Endodermal cell (in vitro differentiated cells): Measurements from ENCODE around the gene CSF2. TPM values are rescaled to one million over a fixed set of nuclear protein-coding genes. Genes with fewer than 3 reads are reported as not detected.
A peak's percentile ranks its signal among the peaks of the same experiment; 100 is the strongest.

Experiments
- DNase-seq: peaks from one replicate; pipeline ENCODE4 v3.0.0-alpha.2; 2017
- H3K27ac ChIP-seq: 2 replicates; pipeline ENCODE4 v1.5.1; 2013; ENCODE audit warnings: mild to moderate bottlenecking, low read depth, low read length, moderate library complexity
- H3K27me3 ChIP-seq: 2 replicates; pipeline ENCODE4 v1.6.1; 2013; ENCODE audit warnings: mild to moderate bottlenecking, low read length, moderate library complexity; ENCODE audit not compliant: insufficient read depth, control insufficient read depth, poor library complexity, severe bottlenecking
- H3K36me3 ChIP-seq: 2 replicates; pipeline ENCODE4 v1.7.0; 2013; ENCODE audit warnings: mild to moderate bottlenecking, low read length, moderate library complexity; ENCODE audit not compliant: control insufficient read depth, insufficient read depth
- H3K4me1 ChIP-seq: one replicate; pipeline ENCODE4 v1.7.0; 2013; ENCODE audit warnings: low read length; ENCODE audit not compliant: control insufficient read depth, insufficient read depth
- H3K4me3 ChIP-seq: 2 replicates; pipeline ENCODE4 v1.5.1; 2013; ENCODE audit warnings: mild to moderate bottlenecking, low read length, moderate library complexity
- H3K9ac ChIP-seq: 2 replicates; pipeline ENCODE4 v1.6.1; 2013; ENCODE audit warnings: mild to moderate bottlenecking, low read length, moderate library complexity; ENCODE audit not compliant: poor library complexity, severe bottlenecking; ENCODE audit errors: extremely low read depth
- H3K9me3 ChIP-seq: 2 replicates; pipeline ENCODE4 v1.6.1; 2013; ENCODE audit warnings: mild to moderate bottlenecking, low read length, moderate library complexity; ENCODE audit not compliant: control insufficient read depth
- H3K27ac Mint-ChIP-seq: 2 replicates; pipeline ENCODE4 v1.8.0; 2020; ENCODE audit warnings: mixed read lengths
- H3K27me3 Mint-ChIP-seq: 2 replicates; pipeline ENCODE4 v1.8.0; 2021; ENCODE audit warnings: mild to moderate bottlenecking, mixed read lengths; ENCODE audit not compliant: insufficient read depth
- H3K36me3 Mint-ChIP-seq: 2 replicates; pipeline ENCODE4 v1.8.0; 2020; ENCODE audit warnings: low read depth, mixed read lengths
- H3K4me1 Mint-ChIP-seq: 2 replicates; pipeline ENCODE4 v1.8.0; 2020; ENCODE audit warnings: mixed read lengths
- H3K4me3 Mint-ChIP-seq: 2 replicates; pipeline ENCODE4 v1.8.0; 2020; ENCODE audit warnings: mild to moderate bottlenecking, moderate library complexity, mixed read lengths
- H3K9me3 Mint-ChIP-seq: 2 replicates; pipeline ENCODE4 v1.8.0; 2020; ENCODE audit warnings: mild to moderate bottlenecking, mixed read lengths
- CTCF ChIP-seq: fragments of 200-600 bp; sonication (generic); conservative IDR thresholded peaks from 2 replicates; pipeline ENCODE4 v1.5.0; 2021; ENCODE audit warnings: antibody characterized with exemption, mild to moderate bottlenecking
- WGBS, 2 experiments: methylation state at CpG; one replicate each; pipeline versions ENCODE4 v1.1.5 to v1.1.7; 2013; ENCODE audit warnings: missing lambda C conversion rate in 2 of 2, mixed read lengths in 1 of 2; ENCODE audit not compliant: insufficient coverage in 1 of 2, insufficient read length in 1 of 2; 5-methylcytosine and 5-hydroxymethylcytosine counted together
- total RNA-seq, 2 donors: library from RNA; stranded (reverse); fragmentation: NEBNext Ultra II Directional in 1 of 2; extraction: Animal tissue kit (Norgen Biotek cat#: 25700) in 1 of 2; gene quantifications; 2 replicates in 1 of 2; 3 replicates in 1 of 2; pipeline ENCODE4 v1.2.1, GENCODE V29; 2021

CSF2 gene
- total RNA-seq, 2 donors from 2014 or later, result not detected

DNA sequence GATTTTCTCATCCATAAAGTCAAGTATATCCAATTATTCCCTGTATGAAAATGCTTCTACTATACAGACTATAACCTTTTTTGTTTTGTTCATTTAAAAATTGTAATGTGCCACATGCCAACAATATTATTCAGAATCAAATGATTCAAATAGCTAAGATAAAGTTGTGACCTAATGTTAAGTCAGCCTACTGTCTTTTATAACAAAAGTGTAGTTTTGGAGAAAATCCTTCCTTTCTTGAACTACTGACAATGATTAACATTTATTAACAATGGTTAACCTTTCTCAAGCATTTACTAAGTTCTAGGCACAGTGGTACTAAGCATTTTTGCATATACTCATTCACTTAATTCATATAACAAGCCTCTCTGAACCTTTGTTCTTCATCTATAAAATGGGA is 25.0 kb downstream of the CSF2 start:
- no peak overlapping the region for H3K4me3 Mint-ChIP-seq
- no peak overlapping the region for H3K27ac ChIP-seq

DNA sequence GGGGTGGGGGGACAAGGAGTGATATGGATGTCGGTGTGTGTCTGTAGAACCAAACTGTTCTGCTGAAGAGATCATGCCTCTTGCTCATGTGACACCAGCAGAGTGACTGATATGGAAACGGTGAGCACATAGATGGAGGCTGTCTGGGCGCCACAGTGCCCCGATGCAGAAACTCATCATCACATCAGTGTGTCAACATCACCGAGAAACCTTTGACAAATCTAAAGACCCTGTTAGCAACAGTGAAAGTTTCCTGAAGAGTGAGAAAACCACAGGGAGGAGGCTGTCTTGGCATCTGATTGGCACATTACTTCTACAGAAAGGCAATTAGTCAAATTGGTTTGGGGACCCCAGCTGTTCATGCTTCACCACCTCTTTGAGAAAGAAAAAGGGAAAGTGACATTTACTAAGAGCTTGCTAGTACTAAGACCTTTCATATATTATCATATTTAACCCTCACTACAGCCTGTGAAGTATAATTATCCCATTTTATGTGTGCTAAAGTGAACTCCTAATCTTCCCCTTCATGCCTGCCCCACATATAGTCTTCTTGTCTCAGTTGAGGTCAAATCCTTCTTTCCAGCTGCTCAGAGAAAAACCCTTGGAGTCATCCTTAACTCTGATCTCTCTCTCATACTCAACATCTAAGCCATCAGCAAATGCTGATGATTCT is 25.6 kb downstream of the CSF2 start:
- H3K27me3 ChIP-seq, result peaks cover 13% of the 10 kb centered on the region
- no peaks in the 10 kb centered on the region for H3K9me3 ChIP-seq
- H3K4me3 ChIP-seq, result no peak overlapping the region
- Mint-ChIP-seq H3K27me3 (peaks cover 5% of the 10 kb centered on the region), H3K4me3 (no peak overlapping the region), H3K4me1 (no peaks in the 10 kb centered on the region), H3K9me3 (no peaks in the 10 kb centered on the region), H3K36me3 (no peaks in the 10 kb centered on the region), H3K27ac (no peak overlapping the region)
- DNase-seq, result peak; percentile 29
- 80 to 86% methylated on average over 3 to 5 of the region's 5 CpGs for WGBS, 2 experiments
- no peak for TF ChIP-seq CTCF
- no peak overlapping the region for H3K9ac ChIP-seq
- no peak overlapping the region for H3K27ac ChIP-seq
- H3K36me3 ChIP-seq, result no peaks in the 10 kb centered on the region
- H3K4me1 ChIP-seq, result no peaks in the 10 kb centered on the region

More for the DNA sequence above, 25.0 kb downstream of the CSF2 start:
- DNase-seq, result no peak
- Histone ChIP-seq H3K4me3 (no peak overlapping the region), H3K27me3 (peaks cover 16% of the 10 kb centered on the region), H3K9ac (no peak overlapping the region), H3K4me1 (no peaks in the 10 kb centered on the region), H3K9me3 (no peaks in the 10 kb centered on the region), H3K36me3 (no peaks in the 10 kb centered on the region)
- no peak overlapping the region for H3K27ac Mint-ChIP-seq
- H3K36me3 Mint-ChIP-seq, result no peaks in the 10 kb centered on the region
- H3K27me3 Mint-ChIP-seq, result peaks cover 5% of the 10 kb centered on the region
- TF ChIP-seq CTCF, result no peak
- H3K9me3 Mint-ChIP-seq, result no peaks in the 10 kb centered on the region
- H3K4me1 Mint-ChIP-seq, result no peaks in the 10 kb centered on the region

DNA sequence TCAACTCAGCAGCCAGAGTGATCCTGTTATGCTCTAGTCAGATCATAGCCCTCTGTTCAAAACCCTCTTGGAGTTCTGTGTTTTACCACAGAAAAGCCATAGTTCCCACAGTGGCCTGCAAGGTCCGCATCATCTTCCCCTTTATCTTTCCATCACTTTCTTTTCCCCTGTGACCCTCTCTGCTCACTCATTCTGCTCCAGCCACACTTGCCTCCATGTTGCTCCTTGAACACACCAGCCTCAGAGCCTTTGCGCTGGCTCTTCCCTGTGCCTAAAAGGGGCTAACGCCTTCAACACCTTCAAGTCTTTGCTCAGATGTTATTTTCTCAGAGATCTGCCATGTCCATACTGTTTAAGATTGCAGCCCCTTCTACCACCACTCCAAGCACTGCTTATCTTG is 26.3 kb downstream of the CSF2 start:
- Mint-ChIP-seq H3K9me3 (no peaks in the 10 kb centered on the region), H3K27ac (no peak overlapping the region), H3K4me3 (no peak overlapping the region), H3K4me1 (no peaks in the 10 kb centered on the region), H3K36me3 (no peaks in the 10 kb centered on the region), H3K27me3 (peaks cover 5% of the 10 kb centered on the region)
- no peaks in the 10 kb centered on the region for H3K4me1 ChIP-seq
- DNase-seq, result peak; percentile 3
- no peak for TF ChIP-seq CTCF
- 90 to 100% methylated on average over 3 of the region's 3 CpGs for WGBS, 2 experiments
- H3K9me3 ChIP-seq, result no peaks in the 10 kb centered on the region
- no peaks in the 10 kb centered on the region for H3K36me3 ChIP-seq
- H3K27ac ChIP-seq, result no peak overlapping the region
- no peak overlapping the region for H3K9ac ChIP-seq
- H3K4me3 ChIP-seq, result no peak overlapping the region
- H3K27me3 ChIP-seq, result peaks cover 13% of the 10 kb centered on the region
